Measurements from ENCODE around the gene CDC42EP5.
"Not testable (repeated sequence)": the region's sequence is repeated elsewhere in the genome, so short reads cannot be mapped to it uniquely, and the experiment has no call there.

The CDC42EP5 gene

GRCh38 chr19:54473071-54473891 is at the start of gene CDC42EP5:
Gene CDC42EP5 (minus strand): TSS chr19:54473296. CDS start chr19:54465547, 7,749 bp downstream.
- DNase-seq = peak; percentile 87 to 93 (median 87)

GRCh38 chr19:54521860-54522513 is 48.9 kb upstream of the CDC42EP5 start:
- no peak for DNase-seq

GRCh38 chr19:54521022-54521859 is 48.1 kb upstream of the CDC42EP5 start:
- peak in 2 of 3 donors; percentile 37 to 52 for DNase-seq

GRCh38 chr19:54518844-54519243 is 45.7 kb upstream of the CDC42EP5 start:
- DNase-seq = no peak

GRCh38 chr19:54517483-54517882 is 44.4 kb upstream of the CDC42EP5 start:
- DNase-seq = peak; percentile 80 to 88 (median 84)

- DNase-seq = no peak
Observed at GRCh38 chr19:54515156-54515555, 42.1 kb upstream of the CDC42EP5 start.

- DNase-seq = not testable (repeated sequence)
Observed at GRCh38 chr19:54509200-54509940, 36.3 kb upstream of the CDC42EP5 start.

- DNase-seq = not testable (repeated sequence)
Observed at GRCh38 chr19:54508487-54508886, 35.4 kb upstream of the CDC42EP5 start.

- DNase-seq = no peak
Observed at GRCh38 chr19:54507824-54508223, 34.7 kb upstream of the CDC42EP5 start.

- DNase-seq = not testable (repeated sequence)
Observed at GRCh38 chr19:54507038-54507717, 34.1 kb upstream of the CDC42EP5 start.

- no peak for DNase-seq
Observed at GRCh38 chr19:54506079-54506478, 33.0 kb upstream of the CDC42EP5 start.

GRCh38 chr19:54505542-54505941 is 32.4 kb upstream of the CDC42EP5 start:
- not testable (repeated sequence) for DNase-seq

- DNase-seq = peak in 1 of 3 donors; percentile 39
Observed at GRCh38 chr19:54502518-54503048, 29.5 kb upstream of the CDC42EP5 start, which contains the start of gene LAIR2. Gene LAIR2 (plus strand): TSS chr19:54502831. CDS start chr19:54502919, 88 bp downstream.

- DNase-seq = peak in 1 of 3 donors; percentile 38
Observed at GRCh38 chr19:54498451-54498772, 25.3 kb upstream of the CDC42EP5 start.

- DNase-seq = not testable (repeated sequence)
Observed at GRCh38 chr19:54497747-54498450, 24.8 kb upstream of the CDC42EP5 start.

GRCh38 chr19:54495284-54495683 is 22.2 kb upstream of the CDC42EP5 start:
- DNase-seq = not testable (repeated sequence)

- peak in 2 of 3 donors; percentile 38 for DNase-seq
Observed at GRCh38 chr19:54493967-54494585, 21.0 kb upstream of the CDC42EP5 start.

GRCh38 chr19:54493056-54493455 is 20.0 kb upstream of the CDC42EP5 start:
- DNase-seq = not testable (repeated sequence)

GRCh38 chr19:54492568-54492967 is 19.5 kb upstream of the CDC42EP5 start:
- no peak for DNase-seq

GRCh38 chr19:54489766-54490165 is 16.7 kb upstream of the CDC42EP5 start:
- DNase-seq = no peak
